HepG2 (cell line): ENCODE measurements around the gene MINDY1. TPM values are rescaled to one million over a fixed set of nuclear protein-coding genes. Genes with fewer than 3 reads are reported as not detected.
A peak's percentile ranks its signal among the peaks of the same experiment; 100 is the strongest.

Experiments
- ATAC-seq: fragments of 200-7000 bp; cut with Tn5 transposase; 3 replicates; pipeline ENCODE4 v1.9.1; 2020; ENCODE audit warnings: mild to moderate bottlenecking, moderate library complexity
- BruUV-seq: library from RNA; stranded (reverse); fragments of 400-500 nt; replicated peaks from 2 replicates; lab custom pipeline; 2021; lab: Mats Ljungman, UMichigan
- CTCF ChIA-PET: fragments of 300-600 bp; formaldehyde crosslinking; extraction: SDS; loops from one replicate; lab custom pipeline; 2021; ENCODE audit warnings: low total read pairs, inconsistent platforms, low intra/inter-chr PET ratio; lab: Yijun Ruan, JAX
- POLR2A ChIA-PET: fragments of 350-600 bp; sonication (Branson Sonifier 250); formaldehyde crosslinking; loops from one replicate; lab custom pipeline; 2020; ENCODE audit warnings: antibody characterized with exemption, inconsistent platforms; lab: Yijun Ruan, JAX
- DNase-seq: peaks from one replicate; pipeline ENCODE4 v3.0.0-alpha.2; 2015; ENCODE audit warnings: low spot score
- FAIRE-seq: peaks from 3 replicates; lab custom pipeline; 2011; peaks lifted over from hg19 to GRCh38; lab: Jason Lieb, UNC
- H2AFZ ChIP-seq: one replicate; pipeline ENCODE4 v1.6.1; 2011; ENCODE audit warnings: low read length, inconsistent platforms
- H3K27ac ChIP-seq: fragments of 300-600 bp; 3 replicates; pipeline ENCODE4 v1.8.0; 2011; ENCODE audit warnings: mixed run types, mild to moderate bottlenecking, mixed read lengths, low read length, inconsistent platforms; ENCODE audit not compliant: insufficient read depth; ENCODE audit errors: extremely low read length
- H3K27me3 ChIP-seq, 2 experiments: fragments of 200-600 bp in 1 of 2; 2 replicates in 1 of 2; 3 replicates in 1 of 2; pipeline versions ENCODE4 v1.6.0 to v1.8.0; 2011; ENCODE audit warnings: low read length in 2 of 2, mild to moderate bottlenecking in 2 of 2, moderate library complexity in 2 of 2, inconsistent platforms in 1 of 2; ENCODE audit not compliant: insufficient read depth in 2 of 2, control insufficient read depth in 1 of 2
- H3K36me3 ChIP-seq, 2 experiments: fragments of 200-600 bp in 1 of 2; replicated peaks in 1 of 2; 2 replicates in 1 of 2; 3 replicates in 1 of 2; pipeline versions ENCODE4 v1.5.1 to v1.8.0; 2011; ENCODE audit warnings: low read length in 2 of 2, inconsistent platforms in 1 of 2; ENCODE audit not compliant: insufficient read depth in 2 of 2, control insufficient read depth in 1 of 2
- H3K4me1 ChIP-seq: 2 replicates; pipeline ENCODE4 v1.5.1; 2012; ENCODE audit warnings: low read length, inconsistent platforms; ENCODE audit not compliant: insufficient read depth
- H3K4me2 ChIP-seq: 2 replicates; pipeline ENCODE4 v1.6.0; 2011; ENCODE audit warnings: low read depth, low read length, inconsistent platforms
- H3K4me3 ChIP-seq, 3 experiments: fragments of 200-600 bp in 1 of 3; sonication (generic), shearing (Covaris generic) in 1 of 3; replicated peaks in 1 of 3; 2 replicates each; pipeline ENCODE4 v1.5.1; 2011 to 2016; ENCODE audit warnings: low read length in 3 of 3, inconsistent platforms in 2 of 3, low read depth in 2 of 3, mild to moderate bottlenecking in 2 of 3, control low read depth in 1 of 3, mixed read lengths in 1 of 3; ENCODE audit not compliant: insufficient read depth in 1 of 3
- H3K79me2 ChIP-seq: one replicate; pipeline ENCODE4 v1.6.1; 2011; ENCODE audit warnings: low read length, inconsistent platforms; ENCODE audit not compliant: insufficient read depth
- H3K9ac ChIP-seq: 2 replicates; pipeline ENCODE4 v1.6.0; 2011; ENCODE audit warnings: mild to moderate bottlenecking, low read depth, low read length, inconsistent platforms; ENCODE audit not compliant: insufficient read depth
- H3K9me3 ChIP-seq: 2 replicates; pipeline ENCODE4 v1.5.1; 2012; ENCODE audit warnings: mild to moderate bottlenecking, low read length
- H4K20me1 ChIP-seq: 2 replicates; pipeline ENCODE4 v1.6.0; 2011; ENCODE audit warnings: inconsistent platforms, mild to moderate bottlenecking, low read length, moderate library complexity; ENCODE audit not compliant: insufficient read depth
- BCL6 ChIP-seq: IDR thresholded peaks from 2 replicates; pipeline ENCODE4 v1.6.1; 2016; ENCODE audit warnings: missing genetic modification reagents, missing compliant biosample characterization
- HDAC2 ChIP-seq: sonication (generic); formaldehyde crosslinking; IDR thresholded peaks from 2 replicates; pipeline ENCODE4 v1.4.0; 2020; ENCODE audit warnings: missing genetic modification reagents
- HMGXB4 ChIP-seq, 2 experiments: sonication (generic) in 1 of 2; formaldehyde crosslinking in 1 of 2; IDR thresholded peaks; 2 replicates each; pipeline versions ENCODE4 v1.4.0 to v1.6.1; 2018 to 2020; ENCODE audit warnings: missing genetic modification reagents in 2 of 2, borderline replicate concordance in 1 of 2, low read depth in 1 of 2, mild to moderate bottlenecking in 1 of 2, missing biosample characterization in 1 of 2
- MTA3 ChIP-seq: sonication (generic); formaldehyde crosslinking; IDR thresholded peaks from 2 replicates; pipeline ENCODE4 v1.4.0; 2020; ENCODE audit warnings: missing genetic modification reagents
- PHF8 ChIP-seq: sonication (generic); formaldehyde crosslinking; IDR thresholded peaks from 2 replicates; pipeline ENCODE4 v1.5.0; 2020; ENCODE audit warnings: missing genetic modification reagents
- SOX13 ChIP-seq, 3 experiments: fragments of 450-650 bp in 1 of 3; sonication (generic) in 1 of 3; formaldehyde crosslinking in 1 of 3; IDR thresholded peaks in 2 of 3; conservative IDR thresholded peaks in 1 of 3; 2 replicates each; pipeline versions ENCODE4 v1.5.0 to v1.6.1; 2016 to 2020; ENCODE audit warnings: antibody characterized with exemption in 1 of 3, mild to moderate bottlenecking in 1 of 3, missing compliant biosample characterization in 1 of 3, missing genetic modification reagents in 1 of 3, moderate library complexity in 1 of 3
- TARDBP ChIP-seq: sonication (generic); formaldehyde crosslinking; IDR thresholded peaks from 2 replicates; pipeline ENCODE4 v1.8.0; 2022; ENCODE audit warnings: mild to moderate bottlenecking, missing genetic modification reagents
- TBX2 ChIP-seq: sonication (generic); formaldehyde crosslinking; IDR thresholded peaks from 2 replicates; pipeline ENCODE4 v1.5.0; 2020; ENCODE audit warnings: missing genetic modification reagents, mild to moderate bottlenecking, borderline replicate concordance
- ZBTB39 ChIP-seq: sonication (generic); formaldehyde crosslinking; IDR thresholded peaks from 2 replicates; pipeline ENCODE4 v1.5.0; 2020; ENCODE audit warnings: missing genetic modification reagents
- ZNF430 ChIP-seq: sonication (generic); formaldehyde crosslinking; IDR thresholded peaks from 2 replicates; pipeline ENCODE4 v1.9.0; 2021; ENCODE audit warnings: mild to moderate bottlenecking, missing genetic modification reagents
- ZNF558 ChIP-seq: sonication (generic); formaldehyde crosslinking; IDR thresholded peaks from 2 replicates; pipeline ENCODE4 v1.9.0; 2022; ENCODE audit warnings: mild to moderate bottlenecking, missing genetic modification reagents, borderline replicate concordance
- ZNF788 ChIP-seq: sonication (generic); formaldehyde crosslinking; IDR thresholded peaks from 2 replicates; pipeline ENCODE4 v1.5.0; 2020; ENCODE audit warnings: mild to moderate bottlenecking, missing genetic modification reagents, borderline replicate concordance
- WGBS: methylation state at CpG from one replicate; pipeline ENCODE4 v1.1.6; 2017; ENCODE audit warnings: low lambda C conversion rate; 5-methylcytosine and 5-hydroxymethylcytosine counted together
- in situ Hi-C: cut with HindIII; loops from 2 replicates; pipeline ENCODE4 v1.10.0; 2017; ENCODE audit warnings: low pct_unique_long_range_greater_than_20kb; ENCODE audit not compliant: extremely low pct_ligation_motif_present
- intact Hi-C: fragments of 100-400 bp; cut with micrococcal nuclease; formaldehyde crosslinking; loops from one replicate; pipeline ENCODE4 v1.10.0; 2022; ENCODE audit not compliant: unreplicated experiment
- polyA plus RNA-seq, 8 experiments: library from polyadenylated mRNA; depleted of rRNA in 3 of 8; stranded (reverse) in 7 of 8; unstranded in 1 of 8; fragments of >200 nt; fragmentation: Illumina TruSeq in 4 of 8; extraction: Trizol in 4 of 8; gene quantifications; 2 replicates each; pipeline versions ENCODE4 v1.2.1 to v1.2.3, GENCODE V29; 2011 to 2016; ENCODE audit warnings: low read depth in 4 of 8, missing spikeins in 1 of 8, mixed read lengths in 1 of 8; ENCODE audit not compliant: insufficient read depth in 1 of 8
- total RNA-seq, 5 experiments: library from RNA; depleted of rRNA; stranded (reverse); fragments of >200 nt; fragmentation: Illumina TruSeq; extraction: Trizol; gene quantifications; 2 replicates each; pipeline ENCODE4 v1.2.3, GENCODE V29; 2016; ENCODE audit warnings: low read depth in 1 of 5
- TF ChIP-seq, protein P1 (sequence below): IDR thresholded peaks from 2 replicates; pipeline ENCODE4 v1.6.1; 2016; ENCODE audit warnings: missing compliant biosample characterization, missing genetic modification reagents, borderline replicate concordance

Gene MINDY1
- total and polyA plus RNA-seq, 2 of the 13 experiments (the other 11 are each of a cell fraction or from before 2014, with no cell fraction given): 11.1 to 15.0 TPM

DNA sequence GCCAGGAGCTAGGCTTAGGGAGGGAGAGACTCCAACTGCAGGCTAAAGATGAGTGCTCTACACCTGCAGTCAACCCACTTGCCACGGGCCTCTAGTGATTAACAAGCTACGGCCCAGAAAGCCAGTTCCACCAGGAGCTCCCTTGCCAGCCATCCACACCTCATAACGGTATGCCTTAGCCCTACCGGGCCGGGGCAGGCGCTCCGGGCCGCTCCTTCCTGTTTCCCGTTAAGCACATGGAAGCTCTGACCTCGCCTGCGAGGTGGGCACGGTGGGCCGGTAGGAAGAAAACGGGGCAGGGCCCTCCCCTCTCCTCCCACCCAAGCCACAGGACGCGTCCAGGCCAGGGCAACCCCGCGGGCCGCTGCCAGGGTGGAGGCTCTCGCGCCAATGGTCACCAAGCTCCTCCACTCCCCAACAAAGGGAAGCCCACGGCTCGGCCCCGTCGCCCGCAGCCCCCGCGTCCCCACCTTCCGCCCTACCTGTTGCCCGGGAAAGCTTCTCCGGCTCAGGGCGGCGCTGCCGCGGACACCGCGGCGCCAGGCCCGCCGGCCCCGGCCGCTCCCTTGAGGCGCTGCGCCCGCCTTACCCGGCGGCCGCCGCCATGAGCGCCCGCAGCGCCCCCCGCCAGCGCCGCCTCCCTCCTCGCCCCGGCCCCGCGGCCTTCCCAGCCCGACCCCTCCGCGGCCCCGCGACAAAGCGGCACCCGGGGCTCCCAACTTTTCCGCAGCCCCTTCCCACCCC lies 32.7 kb downstream of the MINDY1 start (continued):
- TF ChIP-seq HMGXB4 (CRISPR knock-in tag; IDR thresholded peaks at IDR 0.05; ENCODE audit: borderline replicate concordance in 1 of 2, low read depth in 1 of 2): no peak
- 0 out of 2 replicates have a peak, but pooled peaks have one; percentile 32 for TF ChIP-seq ZNF788 (CRISPR knock-in tag)
- no peak for TF ChIP-seq SOX13 (IDR thresholded peaks at IDR 0.05)
- no peak for TF ChIP-seq SOX13 (CRISPR knock-in tag; conservative IDR thresholded peaks at IDR 0.05 in 1 of 2, IDR thresholded peaks at IDR 0.05 in 1 of 2)
- TF ChIP-seq ZNF558 (CRISPR knock-in tag): 0 out of 2 replicates have a peak, but pooled peaks have one; percentile 10

DNA sequence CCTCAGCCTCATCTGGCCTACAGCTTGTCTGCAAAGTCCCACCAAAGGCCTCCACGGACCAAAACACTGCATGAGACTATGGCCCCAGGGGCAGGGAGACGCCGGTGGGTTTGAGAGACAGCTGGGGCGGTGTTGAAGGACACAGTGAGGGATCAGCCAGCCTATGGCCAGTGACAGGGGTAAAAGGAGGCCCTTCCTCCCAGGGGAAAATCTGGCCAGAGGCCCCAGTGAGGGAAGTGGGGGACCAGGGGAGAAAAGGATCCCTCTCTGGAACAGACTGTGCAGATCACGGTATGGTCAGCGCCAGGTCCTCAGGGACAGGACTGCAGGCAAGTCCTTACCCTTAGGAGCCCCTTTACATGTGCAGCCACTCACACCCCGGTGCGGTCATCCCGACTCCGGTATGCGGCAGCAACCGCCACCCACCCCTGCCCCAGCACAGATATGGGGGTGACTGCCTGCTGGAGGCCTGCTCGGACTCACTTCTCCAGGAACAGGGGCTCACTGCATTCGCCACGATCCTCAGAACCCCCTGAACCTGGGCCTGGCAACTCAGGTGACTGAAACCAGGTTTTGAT lies 33.4 kb downstream of the MINDY1 start:
- WGBS: 0% methylated on average over 7 of the region's 15 CpGs
- peak overlapping the region; percentile 97 for H3K9ac ChIP-seq
- H3K4me3 ChIP-seq: peak overlapping the region; percentile 71 to 95 (median 89)
- peaks cover 20% of the 10 kb centered on the region for H4K20me1 ChIP-seq
- H3K4me2 ChIP-seq: peak overlapping the region; percentile 98
- no peak for DNase-seq
- no peaks in the 10 kb centered on the region for H3K9me3 ChIP-seq
- H3K36me3 ChIP-seq: peaks cover 5 to 10% of the 10 kb centered on the region in 2 experiments
- no TSS peak for BruUV-seq
- H3K79me2 ChIP-seq: peaks cover 60% of the 10 kb centered on the region
- H3K4me1 ChIP-seq: peaks cover 79% of the 10 kb centered on the region
- POLR2A ChIA-PET: interaction anchor here (0.7 to 10.3 kb wide), 9 partner anchors 8 to 51 kb away, joined by 3 to 114 read pairs (median 7); partner anchors contain the start of genes ANXA9 and MINDY1
- peak overlapping the region; percentile 96 for H3K27ac ChIP-seq
- intact Hi-C loops (loop anchor here (5.0 kb wide), 1 partner anchor 34 kb away; the partner anchor contains the start of genes MINDY1 and PRUNE1), in situ Hi-C loops (no loop called here)
- CTCF ChIA-PET: no interaction called here
- no peak overlapping the region for H2AFZ ChIP-seq
- no peaks in the 10 kb centered on the region; a peak in 1 of 5 replicates for H3K27me3 ChIP-seq
- no peak for FAIRE-seq
- ATAC-seq: peak; percentile 1; the same call in 1 of the 3 replicates
- TF ChIP-seq ZNF430 (0 out of 2 replicates have a peak, but pooled peaks have one; percentile 51), BCL6 (CRISPR knock-in tag) (0 out of 2 replicates have a peak, but pooled peaks have one; percentile 4), TARDBP (CRISPR knock-in tag) (no peak), TBX2 (CRISPR knock-in tag) (0 out of 2 replicates have a peak, but pooled peaks have one; percentile 49), PHF8 (CRISPR knock-in tag) (peak; percentile 54), ZBTB39 (CRISPR knock-in tag) (0 out of 2 replicates have a peak, but pooled peaks have one; percentile 32), MTA3 (no peak), HDAC2 (peak; percentile 14; the same call in 1 of the 2 replicates)
- TF ChIP-seq, protein P1, sequence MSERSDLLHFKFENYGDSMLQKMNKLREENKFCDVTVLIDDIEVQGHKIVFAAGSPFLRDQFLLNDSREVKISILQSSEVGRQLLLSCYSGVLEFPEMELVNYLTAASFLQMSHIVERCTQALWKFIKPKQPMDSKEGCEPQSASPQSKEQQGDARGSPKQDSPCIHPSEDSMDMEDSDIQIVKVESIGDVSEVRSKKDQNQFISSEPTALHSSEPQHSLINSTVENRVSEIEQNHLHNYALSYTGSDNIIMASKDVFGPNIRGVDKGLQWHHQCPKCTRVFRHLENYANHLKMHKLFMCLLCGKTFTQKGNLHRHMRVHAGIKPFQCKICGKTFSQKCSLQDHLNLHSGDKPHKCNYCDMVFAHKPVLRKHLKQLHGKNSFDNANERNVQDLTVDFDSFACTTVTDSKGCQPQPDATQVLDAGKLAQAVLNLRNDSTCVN (CRISPR knock-in tag): 0 out of 2 replicates have a peak, but pooled peaks have one; percentile 29
